Thyroid gland (tissue), 4 donors: ENCODE data around the gene APOBR.

ENCODE experiments used
- POLR2A ChIP-seq, 2 donors: fragments of 450-650 bp; IDR thresholded peaks; one replicate each; pipeline ENCODE4 v1.6.1; 2017; ENCODE audit warnings: antibody characterized with exemption in 2 of 2, mild to moderate bottlenecking in 2 of 2, moderate library complexity in 1 of 2
- TF ChIP-seq, protein P1 (sequence below), 6 experiments: fragments of 200-600 bp in 3 of 6; fragments of 450-650 bp in 3 of 6; sonication (generic) in 3 of 6; IDR thresholded peaks; one replicate each; pipeline ENCODE4 v1.5.1; 2016 to 2019; ENCODE audit warnings: antibody characterized with exemption in 6 of 6, mild to moderate bottlenecking in 2 of 6, inconsistent platforms in 1 of 6, moderate library complexity in 1 of 6

DNA sequence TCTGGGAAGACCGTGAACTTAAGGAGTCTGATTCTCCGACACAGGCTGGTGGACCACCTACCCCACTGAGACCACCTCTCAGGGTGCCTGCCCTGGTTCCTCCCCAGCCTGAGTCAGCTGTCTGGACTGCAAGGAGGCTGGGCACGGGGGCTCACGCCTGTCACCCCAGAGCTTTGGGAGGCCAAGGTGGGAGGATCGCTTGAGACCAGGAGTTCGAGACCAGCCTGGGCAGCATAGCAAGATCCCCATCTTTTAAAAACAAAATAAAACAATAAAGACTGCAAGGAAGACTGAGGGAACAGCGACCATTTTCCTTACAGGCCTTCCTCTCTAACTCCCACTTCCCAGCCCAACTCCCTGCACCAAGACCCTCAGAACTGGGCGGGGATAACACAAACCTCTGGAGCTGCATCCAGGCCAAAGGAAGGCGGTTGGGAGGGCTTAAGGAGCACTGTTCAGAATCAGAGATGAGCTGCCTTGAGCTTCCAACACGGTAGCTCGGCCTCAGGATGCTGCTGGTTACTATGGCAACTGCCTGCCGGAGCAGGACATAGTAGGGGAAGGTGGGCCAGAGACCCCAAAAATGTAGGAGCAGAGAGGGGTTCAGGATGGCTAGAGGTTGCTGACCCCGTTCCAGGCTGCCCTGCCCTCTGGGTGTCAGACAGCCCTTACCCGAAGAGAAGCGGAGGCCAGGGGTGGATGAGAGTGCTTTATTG is 4.4 kb downstream of the APOBR start:
- TF ChIP-seq, protein P1, sequence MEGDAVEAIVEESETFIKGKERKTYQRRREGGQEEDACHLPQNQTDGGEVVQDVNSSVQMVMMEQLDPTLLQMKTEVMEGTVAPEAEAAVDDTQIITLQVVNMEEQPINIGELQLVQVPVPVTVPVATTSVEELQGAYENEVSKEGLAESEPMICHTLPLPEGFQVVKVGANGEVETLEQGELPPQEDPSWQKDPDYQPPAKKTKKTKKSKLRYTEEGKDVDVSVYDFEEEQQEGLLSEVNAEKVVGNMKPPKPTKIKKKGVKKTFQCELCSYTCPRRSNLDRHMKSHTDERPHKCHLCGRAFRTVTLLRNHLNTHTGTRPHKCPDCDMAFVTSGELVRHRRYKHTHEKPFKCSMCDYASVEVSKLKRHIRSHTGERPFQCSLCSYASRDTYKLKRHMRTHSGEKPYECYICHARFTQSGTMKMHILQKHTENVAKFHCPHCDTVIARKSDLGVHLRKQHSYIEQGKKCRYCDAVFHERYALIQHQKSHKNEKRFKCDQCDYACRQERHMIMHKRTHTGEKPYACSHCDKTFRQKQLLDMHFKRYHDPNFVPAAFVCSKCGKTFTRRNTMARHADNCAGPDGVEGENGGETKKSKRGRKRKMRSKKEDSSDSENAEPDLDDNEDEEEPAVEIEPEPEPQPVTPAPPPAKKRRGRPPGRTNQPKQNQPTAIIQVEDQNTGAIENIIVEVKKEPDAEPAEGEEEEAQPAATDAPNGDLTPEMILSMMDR (IDR thresholded peaks at IDR 0.05) = no peak
- no peak for TF ChIP-seq POLR2A (IDR thresholded peaks at IDR 0.05)
